ENCODE results near the gene REG4.

DNA sequence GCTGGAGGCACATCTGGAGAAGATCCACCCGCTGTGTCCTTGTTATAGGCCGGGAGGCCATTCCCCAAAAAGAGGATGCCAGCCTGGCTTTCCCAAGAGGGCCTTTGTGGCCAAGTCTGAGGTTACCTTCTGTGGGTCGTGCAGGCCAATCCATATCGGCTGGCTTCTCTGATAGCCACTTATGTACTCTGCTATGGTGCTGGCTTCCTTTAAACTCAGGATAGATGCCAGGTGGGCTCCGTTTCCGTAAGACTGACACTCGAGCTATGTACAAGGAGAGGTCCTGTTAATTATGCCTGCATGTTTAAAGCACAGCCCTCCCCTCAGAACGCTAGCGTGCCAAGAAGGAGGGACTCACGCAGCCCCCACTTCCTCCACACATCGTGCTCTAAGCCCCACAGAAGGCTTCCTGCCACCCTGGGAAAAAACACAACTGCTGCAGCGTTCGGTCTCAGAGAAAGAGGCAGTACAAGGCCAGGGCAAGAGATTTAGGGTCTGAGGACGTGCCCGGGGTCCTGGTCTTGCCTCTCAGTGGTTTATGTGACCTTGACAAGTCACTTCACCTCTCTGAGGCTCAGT lies 11.6 kb downstream of the REG4 start:
- TF ChIP-seq ESRRA (IDR thresholded peaks at IDR 0.05; ENCODE audit: borderline replicate concordance, low read length) (no peak), POLR2A (IDR thresholded peaks at IDR 0.05; ENCODE audit: low read length) (no peak)
- TF ChIP-seq, protein P1, sequence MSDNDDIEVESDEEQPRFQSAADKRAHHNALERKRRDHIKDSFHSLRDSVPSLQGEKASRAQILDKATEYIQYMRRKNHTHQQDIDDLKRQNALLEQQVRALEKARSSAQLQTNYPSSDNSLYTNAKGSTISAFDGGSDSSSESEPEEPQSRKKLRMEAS (IDR thresholded peaks at IDR 0.05), result no peak
- TF ChIP-seq, protein P2, sequence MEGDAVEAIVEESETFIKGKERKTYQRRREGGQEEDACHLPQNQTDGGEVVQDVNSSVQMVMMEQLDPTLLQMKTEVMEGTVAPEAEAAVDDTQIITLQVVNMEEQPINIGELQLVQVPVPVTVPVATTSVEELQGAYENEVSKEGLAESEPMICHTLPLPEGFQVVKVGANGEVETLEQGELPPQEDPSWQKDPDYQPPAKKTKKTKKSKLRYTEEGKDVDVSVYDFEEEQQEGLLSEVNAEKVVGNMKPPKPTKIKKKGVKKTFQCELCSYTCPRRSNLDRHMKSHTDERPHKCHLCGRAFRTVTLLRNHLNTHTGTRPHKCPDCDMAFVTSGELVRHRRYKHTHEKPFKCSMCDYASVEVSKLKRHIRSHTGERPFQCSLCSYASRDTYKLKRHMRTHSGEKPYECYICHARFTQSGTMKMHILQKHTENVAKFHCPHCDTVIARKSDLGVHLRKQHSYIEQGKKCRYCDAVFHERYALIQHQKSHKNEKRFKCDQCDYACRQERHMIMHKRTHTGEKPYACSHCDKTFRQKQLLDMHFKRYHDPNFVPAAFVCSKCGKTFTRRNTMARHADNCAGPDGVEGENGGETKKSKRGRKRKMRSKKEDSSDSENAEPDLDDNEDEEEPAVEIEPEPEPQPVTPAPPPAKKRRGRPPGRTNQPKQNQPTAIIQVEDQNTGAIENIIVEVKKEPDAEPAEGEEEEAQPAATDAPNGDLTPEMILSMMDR (IDR thresholded peaks at IDR 0.05), result no peak
